HG03064 (cell line): ENCODE data around the gene MALAT1.
"Not testable (repeated sequence)": the region's sequence is repeated elsewhere in the genome, so short reads cannot be mapped to it uniquely, and the experiment has no call there.

Experiments
- ATAC-seq: cut with Tn5 transposase; IDR thresholded peaks from one replicate; pipeline ENCODE4 v1.9.1; 2021; ENCODE audit warnings: low read depth; ENCODE audit not compliant: unreplicated experiment

Gene MALAT1

DNA sequence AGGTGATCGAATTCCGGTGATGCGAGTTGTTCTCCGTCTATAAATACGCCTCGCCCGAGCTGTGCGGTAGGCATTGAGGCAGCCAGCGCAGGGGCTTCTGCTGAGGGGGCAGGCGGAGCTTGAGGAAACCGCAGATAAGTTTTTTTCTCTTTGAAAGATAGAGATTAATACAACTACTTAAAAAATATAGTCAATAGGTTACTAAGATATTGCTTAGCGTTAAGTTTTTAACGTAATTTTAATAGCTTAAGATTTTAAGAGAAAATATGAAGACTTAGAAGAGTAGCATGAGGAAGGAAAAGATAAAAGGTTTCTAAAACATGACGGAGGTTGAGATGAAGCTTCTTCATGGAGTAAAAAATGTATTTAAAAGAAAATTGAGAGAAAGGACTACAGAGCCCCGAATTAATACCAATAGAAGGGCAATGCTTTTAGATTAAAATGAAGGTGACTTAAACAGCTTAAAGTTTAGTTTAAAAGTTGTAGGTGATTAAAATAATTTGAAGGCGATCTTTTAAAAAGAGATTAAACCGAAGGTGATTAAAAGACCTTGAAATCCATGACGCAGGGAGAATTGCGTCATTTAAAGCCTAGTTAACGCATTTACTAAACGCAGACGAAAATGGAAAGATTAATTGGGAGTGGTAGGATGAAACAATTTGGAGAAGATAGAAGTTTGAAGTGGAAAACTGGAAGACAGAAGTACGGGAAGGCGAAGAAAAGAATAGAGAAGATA, at the start of gene MALAT1:
Gene MALAT1 (plus strand): TSS at position 69 of the 736 bp plus-strand sequence.
- ATAC-seq = peak; percentile 34

DNA sequence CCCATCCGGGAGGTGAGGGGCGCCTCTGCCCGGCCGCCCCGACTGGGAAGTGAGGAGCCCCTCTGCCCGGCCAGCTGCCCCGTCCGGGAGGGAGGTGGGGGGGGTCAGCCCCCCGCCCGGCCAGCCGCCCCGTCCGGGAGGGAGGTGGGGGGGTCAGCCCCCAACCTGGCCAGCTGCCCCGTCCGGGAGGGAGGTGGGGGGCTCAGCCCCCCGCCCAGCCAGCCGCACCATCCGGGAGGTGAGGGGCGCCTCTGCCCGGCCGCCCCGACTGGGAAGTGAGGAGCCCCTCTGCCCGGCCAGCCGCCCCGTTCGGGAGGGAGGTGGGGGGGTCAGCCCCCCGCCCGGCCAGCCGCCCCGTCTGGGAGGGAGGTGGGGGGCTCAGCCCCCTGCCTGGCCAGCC, 47.5 kb upstream of the MALAT1 start:
- ATAC-seq = not testable (repeated sequence)

DNA sequence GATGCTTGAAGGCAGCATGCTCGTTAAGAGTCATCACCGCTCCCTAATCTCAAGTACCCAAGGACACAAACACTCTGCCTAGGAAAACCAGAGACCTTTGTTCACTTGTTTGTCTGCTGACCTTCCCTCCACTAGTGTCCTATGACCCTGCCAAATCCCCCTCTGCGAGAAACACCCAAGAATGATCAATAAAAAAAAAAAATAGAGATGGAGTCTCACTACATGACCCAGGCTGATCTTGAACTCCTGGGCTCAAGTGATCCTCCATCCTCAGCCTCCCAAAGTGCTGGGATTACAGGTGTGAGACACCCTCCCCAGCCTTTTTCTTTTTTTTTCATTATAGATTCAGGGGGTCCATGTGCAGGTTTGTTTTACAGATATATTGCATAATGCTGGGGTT, 46.6 kb upstream of the MALAT1 start:
- ATAC-seq = not testable (repeated sequence)

DNA sequence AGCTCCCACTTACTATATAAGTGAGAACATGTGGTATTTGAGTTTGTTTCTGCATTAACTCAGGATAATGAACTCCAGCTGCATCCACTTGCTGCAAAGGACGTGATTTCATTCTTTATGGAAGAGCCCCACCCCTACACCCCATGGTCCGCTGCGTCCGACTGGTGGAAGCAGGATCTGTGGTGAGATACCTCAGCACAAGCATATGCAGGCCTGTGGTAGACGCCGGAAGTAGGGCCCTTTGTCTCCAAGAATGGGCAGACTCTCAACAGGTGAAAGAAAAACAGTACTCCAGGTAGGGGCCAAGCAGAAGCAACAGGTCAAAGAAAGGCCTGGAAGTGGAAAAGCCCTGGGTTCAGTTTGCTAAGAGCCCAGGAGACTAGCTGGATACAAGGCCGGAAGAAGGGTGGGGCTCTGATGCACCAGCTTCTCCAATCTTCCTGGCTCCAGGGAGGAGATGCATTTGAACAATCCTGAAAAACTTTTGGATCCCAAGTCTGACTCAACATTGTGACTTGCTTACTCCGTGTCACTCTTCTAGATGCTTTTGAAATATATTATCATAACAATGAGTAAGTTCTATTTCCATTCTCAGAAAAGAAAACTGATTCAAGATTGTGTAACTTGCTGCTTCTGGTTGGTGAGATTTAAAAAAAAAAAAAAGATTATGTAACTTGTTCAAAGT, 45.9 kb upstream of the MALAT1 start:
- no peak for ATAC-seq

DNA sequence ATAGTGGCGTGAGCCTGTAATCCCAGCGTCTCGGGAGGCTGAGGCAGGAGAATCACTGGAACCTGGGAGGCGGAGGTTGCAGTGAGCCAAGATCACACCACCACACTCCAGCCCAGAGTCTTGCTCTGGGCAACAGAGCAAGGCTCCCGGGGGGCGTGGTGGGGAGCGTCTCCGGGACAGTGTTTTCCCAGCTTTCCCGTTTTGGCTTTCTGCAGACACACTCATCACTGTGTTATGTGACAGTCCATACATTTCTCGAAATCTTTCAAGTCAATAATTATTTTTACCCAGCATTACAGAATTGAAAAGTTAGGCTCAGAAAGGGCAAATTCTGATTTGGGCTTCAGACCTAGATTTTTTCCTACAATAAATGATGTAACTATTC, 44.5 kb upstream of the MALAT1 start:
- ATAC-seq = no peak

DNA sequence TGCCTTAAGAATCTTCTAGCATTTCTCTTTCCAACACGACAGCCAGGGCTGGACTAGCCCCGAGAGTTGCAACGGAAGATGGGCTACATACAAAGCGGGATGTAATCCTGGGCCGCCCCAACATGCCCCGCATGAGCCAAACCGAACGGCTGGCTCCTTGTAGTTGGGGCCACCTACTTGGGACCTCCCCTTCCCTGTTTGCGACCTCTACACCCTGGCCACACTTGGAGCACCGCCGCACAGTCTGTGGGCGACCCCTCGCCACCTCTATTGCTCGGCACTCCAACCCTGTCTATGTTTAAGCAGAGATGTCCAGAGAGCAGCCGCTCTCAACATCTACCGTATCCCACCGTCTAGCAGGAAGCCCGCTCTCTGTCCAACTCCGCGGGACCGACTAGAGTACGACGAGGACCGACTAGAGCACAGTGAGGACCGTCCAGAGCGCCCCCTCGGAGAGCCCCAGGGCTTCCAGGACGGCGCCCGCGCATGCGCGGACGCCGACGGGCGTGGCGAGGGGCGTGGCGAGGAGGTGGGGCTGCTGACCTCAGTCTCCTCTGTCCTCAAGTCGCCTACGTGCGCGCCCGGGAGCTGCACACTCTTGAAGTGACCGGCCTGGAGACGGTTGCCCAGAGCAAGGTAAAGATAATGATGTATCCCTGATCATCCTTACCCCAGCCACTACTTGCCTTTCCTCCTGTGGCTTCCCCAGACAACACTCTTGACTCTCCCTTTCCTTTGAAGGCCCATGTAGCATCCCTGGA, 44.0 kb upstream of the MALAT1 start:
- peak; percentile 80 for ATAC-seq

DNA sequence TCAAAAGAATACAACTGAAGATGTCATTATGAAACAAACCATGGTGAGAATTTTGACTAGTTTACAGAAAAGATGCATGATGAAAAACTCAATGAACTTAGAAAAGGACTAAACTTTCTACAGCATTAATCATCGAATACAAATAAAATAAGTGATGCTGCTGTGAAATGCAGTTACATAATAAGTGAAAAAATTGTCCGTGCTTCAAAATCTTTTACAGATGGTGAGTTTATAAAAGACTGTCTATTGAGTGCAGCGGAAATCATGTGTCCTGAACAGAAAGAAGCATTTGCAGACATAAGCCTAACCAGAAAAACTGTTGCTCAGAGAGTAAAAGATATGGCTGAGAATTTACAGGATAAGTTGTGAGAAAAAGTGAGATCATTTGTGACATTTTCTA, 42.4 kb upstream of the MALAT1 start:
- no peak for ATAC-seq

DNA sequence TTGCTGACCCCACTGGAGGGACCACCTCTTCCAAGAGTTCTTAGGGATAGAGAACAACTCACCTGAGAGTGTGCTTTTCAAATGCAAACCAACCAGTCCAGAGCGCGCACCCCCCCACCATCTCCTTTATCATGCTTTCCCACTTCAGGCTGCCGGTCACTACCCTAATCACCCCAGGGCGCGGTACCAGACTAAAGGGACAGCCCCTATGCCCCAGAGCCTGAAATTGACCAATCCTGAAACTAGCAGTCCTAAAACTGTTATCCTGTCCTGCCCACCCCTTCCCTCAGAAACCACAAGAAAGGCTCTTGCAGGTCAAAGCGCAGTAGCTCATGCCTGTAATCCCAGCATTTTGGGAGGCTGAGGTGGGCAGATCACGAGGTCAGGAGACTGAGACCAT, 39.3 kb upstream of the MALAT1 start:
- ATAC-seq = no peak

DNA sequence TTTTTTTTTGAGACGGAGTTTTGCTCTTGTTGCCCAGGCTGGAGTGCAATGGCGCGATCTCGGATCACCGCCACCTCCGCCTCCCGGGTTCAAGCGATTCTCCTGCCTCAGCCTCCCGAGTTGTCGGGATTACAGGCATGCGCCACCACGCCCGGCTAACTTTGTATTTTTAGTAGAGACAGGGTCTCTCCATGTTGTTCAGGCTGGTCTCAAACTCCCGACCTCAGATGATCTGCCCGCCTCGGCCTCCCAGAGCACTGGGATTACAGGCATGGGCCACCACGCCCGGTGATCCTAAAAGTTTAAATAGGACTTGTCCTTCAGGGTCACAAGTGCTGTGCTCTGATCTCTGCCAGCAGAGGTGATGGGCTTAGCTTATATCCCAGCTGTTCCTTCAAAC, 33.4 kb upstream of the MALAT1 start:
- not testable (repeated sequence) for ATAC-seq

DNA sequence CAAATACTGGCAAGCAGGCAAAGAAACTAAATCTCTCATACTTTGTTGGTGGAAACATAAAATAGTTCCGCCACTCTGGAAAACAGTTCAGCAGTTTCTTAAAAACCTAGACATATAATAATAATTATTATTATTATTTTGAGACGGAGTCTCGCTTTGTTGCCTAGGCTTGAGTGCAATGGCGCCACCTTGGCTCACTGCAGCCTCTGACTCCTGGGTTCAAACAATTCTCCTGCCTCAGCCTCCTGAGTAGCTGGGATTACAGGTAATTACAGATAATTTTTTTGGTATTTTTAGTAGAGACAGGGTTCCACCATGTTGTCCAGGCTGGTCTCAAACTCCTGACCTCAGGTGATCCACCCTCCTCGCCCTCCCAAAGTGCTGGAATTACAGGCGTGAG, 31.5 kb upstream of the MALAT1 start:
- not testable (repeated sequence) for ATAC-seq

DNA sequence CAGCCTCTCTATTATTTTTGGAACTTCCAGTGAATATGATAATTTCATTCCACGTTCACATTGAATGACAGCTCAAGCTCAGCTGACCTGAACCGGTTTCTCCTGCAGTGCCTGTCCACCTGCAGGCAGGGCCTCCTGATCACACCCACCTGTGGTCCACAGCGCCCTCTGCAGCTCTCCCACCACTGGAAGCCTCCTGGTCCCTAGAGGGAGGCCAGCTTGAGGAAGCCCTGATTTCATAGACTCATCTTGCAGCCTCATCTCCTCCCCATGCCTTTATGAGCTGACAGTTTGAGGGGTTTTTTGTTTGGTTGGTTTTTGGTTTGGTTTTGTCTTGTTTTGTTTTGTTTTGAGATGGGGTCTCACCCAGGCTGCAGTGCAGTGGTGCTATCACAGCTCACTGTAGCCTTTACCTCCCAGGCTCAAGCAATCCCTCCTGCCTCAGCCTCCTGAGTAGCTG, 29.9 kb upstream of the MALAT1 start:
- no peak for ATAC-seq

DNA sequence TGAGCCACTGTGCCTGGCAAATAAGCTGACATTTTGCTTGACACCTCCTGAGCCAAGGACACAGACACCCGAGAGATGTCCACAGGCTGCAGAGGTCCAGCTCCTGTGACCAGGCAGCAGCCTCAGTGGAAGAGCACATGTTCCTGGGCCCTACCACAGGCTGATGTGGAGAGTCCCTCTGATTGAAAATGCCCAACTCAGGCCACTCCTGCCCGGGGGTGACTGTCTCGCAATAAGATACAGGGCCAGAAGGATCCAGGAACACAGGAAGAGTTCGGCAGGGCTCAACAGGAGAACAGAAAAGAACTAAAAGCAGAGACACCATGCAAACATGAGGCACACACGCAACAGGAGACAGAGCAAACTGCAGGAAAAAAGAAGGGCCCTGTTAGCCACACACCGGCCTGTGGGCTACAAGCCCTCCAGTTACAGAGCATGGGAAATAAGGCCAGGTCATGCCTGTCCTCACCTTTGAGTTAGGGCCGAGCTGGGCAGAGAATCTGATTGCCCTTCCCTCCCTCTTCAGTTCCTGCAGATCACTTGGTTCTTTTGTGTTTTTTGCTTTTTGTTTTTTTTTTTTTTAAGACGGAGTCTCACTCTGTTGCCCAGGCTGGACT, 28.3 kb upstream of the MALAT1 start:
- ATAC-seq = no peak

DNA sequence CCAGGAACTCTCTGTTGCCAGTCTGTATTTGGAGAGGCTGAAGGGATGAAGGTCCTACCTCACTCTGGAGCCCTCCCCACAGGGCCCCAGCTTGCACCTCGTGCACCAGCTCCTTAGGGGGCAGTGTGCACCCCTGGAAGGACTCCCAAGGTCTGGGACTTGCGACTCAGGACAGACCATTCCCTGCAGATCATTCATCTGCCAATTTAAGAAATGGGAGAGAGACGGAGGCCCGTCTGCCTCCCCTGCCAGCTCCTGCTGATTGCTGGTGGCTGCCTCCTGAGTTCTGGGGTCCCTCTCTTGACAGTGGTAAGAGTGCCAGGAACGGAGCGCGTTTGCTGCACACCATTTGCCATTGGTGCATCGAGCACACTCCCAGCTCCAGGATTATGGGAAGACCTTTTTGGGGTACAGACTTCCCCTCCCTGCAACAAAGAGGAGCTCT, 27.4 kb upstream of the MALAT1 start:
- no peak for ATAC-seq

DNA sequence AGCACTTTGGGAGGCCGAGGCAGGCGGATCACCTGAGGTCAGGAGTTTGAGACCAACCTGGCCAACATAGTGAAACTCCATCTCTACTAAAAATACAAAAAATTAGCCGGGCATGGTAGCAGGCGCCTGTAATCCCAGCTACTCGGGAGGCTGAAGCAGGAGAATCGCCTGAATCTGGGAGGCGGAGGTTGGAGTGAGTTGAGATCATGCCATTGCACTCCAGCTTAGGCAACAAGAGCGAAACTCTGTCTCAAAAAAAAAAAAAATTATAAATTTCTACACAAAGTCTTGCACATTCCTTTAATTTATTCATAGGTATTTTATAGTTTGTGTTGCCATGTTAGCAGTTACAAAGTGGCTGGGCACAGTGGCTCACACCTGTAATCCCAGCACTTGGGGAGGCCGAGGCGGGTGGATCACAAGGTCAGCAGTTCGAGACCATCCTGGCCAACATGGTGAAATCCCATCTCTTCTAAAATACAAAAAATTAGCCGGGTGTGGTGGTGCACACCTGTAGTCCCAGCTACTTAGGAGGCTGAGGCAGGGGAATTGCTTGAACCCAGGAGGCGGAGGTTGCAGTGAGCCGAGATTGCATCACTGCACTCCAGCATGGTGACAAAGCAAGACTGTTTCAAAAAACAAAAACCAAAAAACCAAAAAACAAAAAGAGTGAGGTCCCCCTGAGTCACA, 26.1 kb upstream of the MALAT1 start:
- ATAC-seq = not testable (repeated sequence)

DNA sequence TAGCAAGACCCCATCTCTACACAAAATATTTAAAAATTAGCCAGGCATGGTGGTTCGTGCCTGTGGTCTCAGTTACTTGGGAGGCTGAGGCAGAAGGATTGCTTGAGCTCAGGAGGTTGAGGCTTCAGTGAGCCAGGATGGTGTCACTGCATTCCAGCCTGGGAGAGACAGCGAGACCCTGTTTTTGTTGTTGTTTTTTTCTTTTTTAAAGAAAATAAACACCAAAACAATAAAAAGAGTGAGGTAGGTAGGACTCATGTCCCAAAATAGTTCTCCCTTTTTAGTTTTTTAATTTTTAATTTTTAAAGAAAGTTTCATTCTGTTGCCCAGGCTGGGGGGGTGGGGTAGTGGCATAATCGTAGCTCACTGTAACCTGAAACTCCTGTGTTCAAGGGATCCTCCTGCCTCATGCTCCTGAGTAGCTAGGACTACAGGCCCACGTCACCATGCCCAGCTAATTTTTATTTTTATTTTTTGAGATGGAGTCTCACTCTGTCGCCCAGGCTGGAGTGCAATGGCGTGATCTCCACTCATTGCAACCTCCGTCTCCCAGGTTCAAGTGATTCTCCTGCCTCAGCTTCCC, 25.5 kb upstream of the MALAT1 start:
- ATAC-seq = no peak

DNA sequence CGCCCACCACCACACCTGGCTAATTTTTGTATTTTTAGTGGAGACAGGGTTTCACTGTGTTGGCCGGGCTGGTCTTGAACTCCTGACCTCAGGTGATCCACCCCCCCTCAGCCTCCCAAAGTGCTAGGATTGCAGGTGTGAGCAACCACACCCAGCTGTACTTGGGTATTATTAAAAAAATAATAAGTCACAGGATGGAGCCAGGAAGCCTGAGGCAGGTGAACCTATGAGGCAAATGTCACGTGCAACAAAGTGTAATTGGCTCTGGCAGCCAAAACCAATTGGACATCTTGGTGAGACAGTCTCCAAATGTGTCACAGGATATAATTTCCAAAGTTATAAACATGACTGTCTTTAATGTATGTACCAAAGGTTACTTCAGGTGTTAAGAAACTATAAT, 24.0 kb upstream of the MALAT1 start:
- ATAC-seq = no peak

DNA sequence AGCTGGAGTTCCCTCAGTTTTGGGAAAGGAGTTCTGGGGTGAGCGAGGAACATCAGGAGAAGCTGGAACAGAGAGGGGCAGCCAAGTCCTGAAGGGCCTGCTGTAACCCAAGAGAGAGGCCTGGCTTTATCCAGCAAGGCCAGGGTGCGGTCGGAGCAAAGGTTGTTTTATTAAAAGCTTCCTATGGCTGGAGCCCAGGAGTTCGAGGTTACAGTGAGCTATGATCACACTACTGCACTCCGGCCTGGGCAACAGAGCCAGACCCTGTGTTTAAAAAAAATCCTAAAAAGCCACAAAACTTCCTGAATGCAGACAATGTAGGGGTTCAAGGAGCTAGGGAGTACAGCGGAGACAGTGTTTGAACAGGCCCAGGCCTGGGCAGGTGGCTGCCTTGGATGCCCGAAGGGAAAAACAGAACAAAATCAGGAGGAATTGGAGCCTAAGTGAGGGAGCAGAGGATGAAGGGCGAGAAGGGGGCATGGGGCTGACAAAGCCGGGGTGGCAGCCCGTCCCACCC, 22.2 kb upstream of the MALAT1 start:
- ATAC-seq = no peak

DNA sequence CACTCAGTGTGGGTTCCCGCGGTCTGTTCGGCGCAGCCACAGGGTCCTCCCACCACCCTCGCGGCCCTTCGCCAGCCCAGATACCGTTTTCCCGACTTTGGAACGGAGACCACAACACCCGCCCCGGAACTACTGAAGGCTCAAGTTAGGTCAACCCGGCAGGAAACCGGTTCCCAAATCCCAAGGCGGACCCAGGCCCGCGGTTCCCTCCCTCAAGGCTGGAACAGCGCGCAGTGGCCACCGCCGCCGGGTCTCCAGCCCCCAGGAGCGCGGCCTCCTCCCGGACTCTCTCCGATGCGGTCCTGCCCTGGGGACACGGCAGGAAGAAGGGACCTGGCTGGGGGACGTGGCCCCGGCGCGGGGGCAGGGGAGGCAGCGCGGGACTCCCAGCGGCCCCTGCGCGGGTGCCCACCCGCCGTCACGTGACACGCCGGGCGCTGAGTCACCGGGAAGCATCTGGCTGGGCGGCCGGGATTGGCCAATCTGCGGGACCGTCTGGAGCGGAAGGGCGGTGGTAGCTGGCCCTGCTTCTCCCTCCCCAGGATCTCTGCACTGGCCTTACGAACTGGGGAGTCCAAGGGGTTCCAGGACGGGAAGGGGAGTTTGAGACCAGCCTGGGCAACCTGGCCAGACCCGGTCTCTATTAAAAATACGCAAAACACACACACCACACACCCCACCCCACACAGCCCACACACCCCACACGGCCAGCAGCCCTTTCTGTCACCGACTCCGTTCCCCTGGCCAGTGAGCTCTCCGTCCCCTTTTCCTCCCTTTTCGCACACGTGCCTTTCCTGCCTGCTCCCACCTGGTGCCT, 21.5 kb upstream of the MALAT1 start:
- ATAC-seq = no peak
